ENCODE measurements around the gene UBA3. TPM values are rescaled to one million over a fixed set of nuclear protein-coding genes. Genes with fewer than 3 reads are reported as not detected.

The UBA3 gene
- total RNA-seq (2022) = 55.9 and 64.2 TPM in 2 replicates
- percentile 88 among the genes with signal in this experiment for Bru-seq, nascent RNA
- BruChase-seq, experiment 1, labeled RNA remaining after a 6-hour chase = percentile 92 among the genes with signal in this experiment
- percentile 93 among the genes with signal in this experiment for BruChase-seq, experiment 2, labeled RNA remaining after a 2-hour chase
- long read RNA-seq, transcript UBA3-202 (18 exons, 2,154 nt) = major isoform, 42 of 71 reads
- long read RNA-seq, transcript UBA3-201 (17 exons, 2,112 nt) = minor isoform, 6 of 71 reads
- long read RNA-seq, partial matches to known transcripts = 4 of 71 reads
- long read RNA-seq, other reads (novel, unspliced or antisense) = 17 of 71 reads

GRCh38 chr3:69080233-69080920 is at the start of gene UBA3:
Gene UBA3, minus strand, starts transcription at chr3:69080365. Its CDS starts 12 bp downstream, at chr3:69080353.
- Mint-ChIP-seq H3K27ac (ENCODE audit: unreplicated experiment) (peak within 1 kb of the TSS; percentile 81), H3K4me1 (ENCODE audit: low read depth, unreplicated experiment) (peaks cover 23% of the 10 kb centered on the region), H3K27me3 (ENCODE audit: unreplicated experiment) (no peaks in the 10 kb centered on the region), H3K4me3 (ENCODE audit: low read depth, unreplicated experiment) (peak within 1 kb of the TSS; percentile 80), H3K36me3 (ENCODE audit: insufficient read depth, unreplicated experiment) (peaks cover 41% of the 10 kb centered on the region), H3K9me3 (ENCODE audit: low read depth, unreplicated experiment) (no peaks in the 10 kb centered on the region)
- TF ChIP-seq CTCF (IDR thresholded peaks at IDR 0.05; ENCODE audit: unreplicated experiment) = no peak
- CTCF ChIA-PET = interaction anchor here (0.6 kb wide), 2 partner anchors 8 to 340 kb away, joined by 4 to 8 read pairs; no protein-coding TSS in a partner anchor
- DNase-seq = peak; percentile 89
- intact Hi-C loops (cut with micrococcal nuclease; ENCODE audit: unreplicated experiment) = loop anchor here (2.0 kb wide), 1 partner anchor 28 kb away; the partner anchor contains the start of gene TMF1
- no TSS peak for BruUV-seq (replicated peaks)

GRCh38 chr3:69129531-69129930 is 49.4 kb upstream of the UBA3 start:
- H3K4me3 Mint-ChIP-seq (ENCODE audit: low read depth, unreplicated experiment) = no peak overlapping the region
- TF ChIP-seq CTCF (IDR thresholded peaks at IDR 0.05; ENCODE audit: unreplicated experiment) = no peak
- no peaks in the 10 kb centered on the region for H3K36me3 Mint-ChIP-seq (ENCODE audit: insufficient read depth, unreplicated experiment)
- no peaks in the 10 kb centered on the region for H3K27me3 Mint-ChIP-seq (ENCODE audit: unreplicated experiment)
- no peaks in the 10 kb centered on the region for H3K9me3 Mint-ChIP-seq (ENCODE audit: low read depth, unreplicated experiment)
- intact Hi-C loops (cut with micrococcal nuclease; ENCODE audit: unreplicated experiment) = no loop called here
- DNase-seq = no peak
- H3K4me1 Mint-ChIP-seq (ENCODE audit: low read depth, unreplicated experiment) = no peaks in the 10 kb centered on the region
- no peak overlapping the region for H3K27ac Mint-ChIP-seq (ENCODE audit: unreplicated experiment)
- no TSS peak for BruUV-seq (replicated peaks)
- CTCF ChIA-PET = no interaction called here

- Mint-ChIP-seq H3K36me3 (ENCODE audit: insufficient read depth, unreplicated experiment) (no peaks in the 10 kb centered on the region), H3K9me3 (ENCODE audit: low read depth, unreplicated experiment) (no peaks in the 10 kb centered on the region), H3K27ac (ENCODE audit: unreplicated experiment) (no peak overlapping the region), H3K4me3 (ENCODE audit: low read depth, unreplicated experiment) (no peak overlapping the region), H3K4me1 (ENCODE audit: low read depth, unreplicated experiment) (no peaks in the 10 kb centered on the region), H3K27me3 (ENCODE audit: unreplicated experiment) (no peaks in the 10 kb centered on the region)
- intact Hi-C loops (cut with micrococcal nuclease; ENCODE audit: unreplicated experiment) = no loop called here
- no TSS peak for BruUV-seq (replicated peaks)
- CTCF ChIA-PET = interaction anchor here (0.9 kb wide), 1 partner anchor 20 kb away, joined by 4 read pairs; no protein-coding TSS in a partner anchor
- no peak for DNase-seq
- TF ChIP-seq CTCF (IDR thresholded peaks at IDR 0.05; ENCODE audit: unreplicated experiment) = no peak
Measured at GRCh38 chr3:69128509-69128908, 48.3 kb upstream of the UBA3 start.

GRCh38 chr3:69126999-69127398 is 46.8 kb upstream of the UBA3 start:
- CTCF ChIA-PET = no interaction called here
- Mint-ChIP-seq H3K4me1 (ENCODE audit: low read depth, unreplicated experiment) (peaks cover 1% of the 10 kb centered on the region), H3K36me3 (ENCODE audit: insufficient read depth, unreplicated experiment) (no peaks in the 10 kb centered on the region), H3K27me3 (ENCODE audit: unreplicated experiment) (no peaks in the 10 kb centered on the region), H3K27ac (ENCODE audit: unreplicated experiment) (peak overlapping the region; percentile 9), H3K9me3 (ENCODE audit: low read depth, unreplicated experiment) (no peaks in the 10 kb centered on the region), H3K4me3 (ENCODE audit: low read depth, unreplicated experiment) (no peak overlapping the region)
- intact Hi-C loops (cut with micrococcal nuclease; ENCODE audit: unreplicated experiment) = no loop called here
- no peak for TF ChIP-seq CTCF (IDR thresholded peaks at IDR 0.05; ENCODE audit: unreplicated experiment)
- no peak for DNase-seq
- BruUV-seq (replicated peaks) = no TSS peak

Data from Calu3 (cell line).